K562 (cell line): ENCODE measurements around the gene ZNF628.

Experiments
- GATA2 ChIP-seq: sonication (generic); formaldehyde crosslinking; IDR thresholded peaks from 2 replicates; pipeline ENCODE4 v1.4.0; 2020; ENCODE audit warnings: mild to moderate bottlenecking, missing genetic modification reagents
- TF ChIP-seq, protein P1 (sequence below): sonication (generic); formaldehyde crosslinking; IDR thresholded peaks from 2 replicates; pipeline ENCODE4 v1.8.0; 2023; ENCODE audit warnings: mild to moderate bottlenecking, missing genetic modification reagents
- TF ChIP-seq, protein P2 (sequence below), 3 experiments: IDR thresholded peaks in 2 of 3; conservative IDR thresholded peaks in 1 of 3; 2 replicates each; pipeline ENCODE4 v1.5.1; 2011 to 2012; ENCODE audit warnings: low read length in 3 of 3, mild to moderate bottlenecking in 3 of 3, control low read depth in 2 of 3, improper control_type of control experiment in 1 of 3, inconsistent platforms in 1 of 3, low read depth in 1 of 3, mixed read lengths in 1 of 3, moderate library complexity in 1 of 3; ENCODE audit not compliant: insufficient read depth in 2 of 3

DNA sequence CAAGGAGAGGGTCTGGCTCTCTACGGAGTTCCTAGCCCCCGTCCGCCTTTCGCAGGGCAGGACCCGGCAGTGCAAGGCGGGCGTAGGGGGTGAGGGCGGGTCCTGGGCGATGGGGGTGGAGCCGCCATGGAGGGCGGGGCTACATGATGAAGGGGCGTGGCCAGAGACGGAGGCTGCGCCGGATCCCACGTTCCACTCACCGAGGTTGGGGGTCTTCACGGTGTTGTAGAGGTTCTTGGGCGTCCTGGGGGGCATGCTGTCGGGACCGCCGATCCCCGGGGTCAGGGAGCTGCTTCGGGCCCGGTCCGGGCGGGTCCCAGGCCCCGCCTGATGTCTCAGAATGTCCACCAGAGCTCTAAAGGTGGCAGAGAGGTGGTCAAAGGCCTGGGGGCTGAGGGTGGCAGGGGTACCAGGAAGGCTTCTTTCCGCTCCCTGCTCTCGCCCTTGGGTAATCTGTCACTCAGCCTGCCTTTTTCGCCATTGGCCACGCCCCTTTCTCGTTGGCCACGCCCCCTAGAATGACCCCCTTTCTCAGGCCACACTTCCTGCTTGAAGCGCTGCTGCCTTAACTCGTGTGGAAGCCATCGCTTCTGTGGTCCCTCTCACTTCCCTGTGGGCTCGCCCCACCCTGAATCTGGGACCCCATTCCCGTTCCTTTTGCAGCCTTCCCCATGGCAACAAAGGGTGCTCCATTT lies 35.9 kb upstream of the ZNF628 start:
- no peak for TF ChIP-seq GATA2
- TF ChIP-seq, protein P1, sequence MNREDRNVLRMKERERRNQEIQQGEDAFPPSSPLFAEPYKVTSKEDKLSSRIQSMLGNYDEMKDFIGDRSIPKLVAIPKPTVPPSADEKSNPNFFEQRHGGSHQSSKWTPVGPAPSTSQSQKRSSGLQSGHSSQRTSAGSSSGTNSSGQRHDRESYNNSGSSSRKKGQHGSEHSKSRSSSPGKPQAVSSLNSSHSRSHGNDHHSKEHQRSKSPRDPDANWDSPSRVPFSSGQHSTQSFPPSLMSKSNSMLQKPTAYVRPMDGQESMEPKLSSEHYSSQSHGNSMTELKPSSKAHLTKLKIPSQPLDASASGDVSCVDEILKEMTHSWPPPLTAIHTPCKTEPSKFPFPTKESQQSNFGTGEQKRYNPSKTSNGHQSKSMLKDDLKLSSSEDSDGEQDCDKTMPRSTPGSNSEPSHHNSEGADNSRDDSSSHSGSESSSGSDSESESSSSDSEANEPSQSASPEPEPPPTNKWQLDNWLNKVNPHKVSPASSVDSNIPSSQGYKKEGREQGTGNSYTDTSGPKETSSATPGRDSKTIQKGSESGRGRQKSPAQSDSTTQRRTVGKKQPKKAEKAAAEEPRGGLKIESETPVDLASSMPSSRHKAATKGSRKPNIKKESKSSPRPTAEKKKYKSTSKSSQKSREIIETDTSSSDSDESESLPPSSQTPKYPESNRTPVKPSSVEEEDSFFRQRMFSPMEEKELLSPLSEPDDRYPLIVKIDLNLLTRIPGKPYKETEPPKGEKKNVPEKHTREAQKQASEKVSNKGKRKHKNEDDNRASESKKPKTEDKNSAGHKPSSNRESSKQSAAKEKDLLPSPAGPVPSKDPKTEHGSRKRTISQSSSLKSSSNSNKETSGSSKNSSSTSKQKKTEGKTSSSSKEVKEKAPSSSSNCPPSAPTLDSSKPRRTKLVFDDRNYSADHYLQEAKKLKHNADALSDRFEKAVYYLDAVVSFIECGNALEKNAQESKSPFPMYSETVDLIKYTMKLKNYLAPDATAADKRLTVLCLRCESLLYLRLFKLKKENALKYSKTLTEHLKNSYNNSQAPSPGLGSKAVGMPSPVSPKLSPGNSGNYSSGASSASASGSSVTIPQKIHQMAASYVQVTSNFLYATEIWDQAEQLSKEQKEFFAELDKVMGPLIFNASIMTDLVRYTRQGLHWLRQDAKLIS (CRISPR knock-in tag), result no peak
- TF ChIP-seq, protein P2, sequence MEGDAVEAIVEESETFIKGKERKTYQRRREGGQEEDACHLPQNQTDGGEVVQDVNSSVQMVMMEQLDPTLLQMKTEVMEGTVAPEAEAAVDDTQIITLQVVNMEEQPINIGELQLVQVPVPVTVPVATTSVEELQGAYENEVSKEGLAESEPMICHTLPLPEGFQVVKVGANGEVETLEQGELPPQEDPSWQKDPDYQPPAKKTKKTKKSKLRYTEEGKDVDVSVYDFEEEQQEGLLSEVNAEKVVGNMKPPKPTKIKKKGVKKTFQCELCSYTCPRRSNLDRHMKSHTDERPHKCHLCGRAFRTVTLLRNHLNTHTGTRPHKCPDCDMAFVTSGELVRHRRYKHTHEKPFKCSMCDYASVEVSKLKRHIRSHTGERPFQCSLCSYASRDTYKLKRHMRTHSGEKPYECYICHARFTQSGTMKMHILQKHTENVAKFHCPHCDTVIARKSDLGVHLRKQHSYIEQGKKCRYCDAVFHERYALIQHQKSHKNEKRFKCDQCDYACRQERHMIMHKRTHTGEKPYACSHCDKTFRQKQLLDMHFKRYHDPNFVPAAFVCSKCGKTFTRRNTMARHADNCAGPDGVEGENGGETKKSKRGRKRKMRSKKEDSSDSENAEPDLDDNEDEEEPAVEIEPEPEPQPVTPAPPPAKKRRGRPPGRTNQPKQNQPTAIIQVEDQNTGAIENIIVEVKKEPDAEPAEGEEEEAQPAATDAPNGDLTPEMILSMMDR (IDR thresholded peaks at IDR 0.05 in 2 of 3, conservative IDR thresholded peaks at IDR 0.05 in 1 of 3; ENCODE audit: insufficient read depth in 2 of 3, low read depth in 1 of 3, low read length in 3 of 3), result no peak
